ENCODE data around the gene FBN2. TPM values are rescaled to one million over a fixed set of nuclear protein-coding genes. Genes with fewer than 3 reads are reported as not detected.

Gene FBN2
- total RNA-seq, 1 donor from 2014 or later = 86.1 TPM

DNA sequence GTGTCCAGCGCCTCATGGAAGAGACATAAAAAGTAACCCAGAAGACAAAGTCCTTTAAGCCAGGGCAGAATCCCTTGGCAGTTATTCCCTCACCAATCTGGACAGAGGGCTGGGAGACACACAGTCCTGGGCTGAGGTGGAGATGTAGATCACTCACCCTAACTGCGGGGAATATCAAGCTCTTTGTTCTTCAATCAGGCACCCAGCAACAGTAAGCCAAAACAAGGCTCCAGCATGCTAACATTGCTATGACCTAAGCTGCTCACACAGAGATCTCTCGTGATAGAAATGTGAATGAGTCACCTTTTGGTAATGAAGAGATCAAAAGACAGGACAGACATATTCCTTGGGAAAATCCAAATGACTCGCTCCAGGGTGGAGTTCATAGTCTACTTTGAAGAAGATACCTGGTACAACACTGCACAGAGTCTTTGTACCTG, 101.3 kb downstream of the FBN2 start:
- Histone ChIP-seq H3K27ac (ENCODE audit: low read depth, low read length) (no peak overlapping the region), H3K9ac (ENCODE audit: low read depth in 1 of 3, low read length in 3 of 3) (no peak overlapping the region), H3K27me3 (ENCODE audit: control insufficient read depth in 3 of 3, insufficient read depth in 3 of 3, low read length in 3 of 3) (no peaks in the 10 kb centered on the region), H3K4me1 (ENCODE audit: control insufficient read depth in 3 of 3, insufficient read depth in 3 of 3, low read length in 3 of 3) (no peaks in the 10 kb centered on the region), H3K36me3 (ENCODE audit: control insufficient read depth in 3 of 3, insufficient read depth in 3 of 3, low read length in 3 of 3) (no peaks in the 10 kb centered on the region), H3K4me3 (ENCODE audit: low read length in 3 of 3) (no peak overlapping the region), H3K9me3 (ENCODE audit: control insufficient read depth in 3 of 3, low read length in 3 of 3) (no peaks in the 10 kb centered on the region)

DNA sequence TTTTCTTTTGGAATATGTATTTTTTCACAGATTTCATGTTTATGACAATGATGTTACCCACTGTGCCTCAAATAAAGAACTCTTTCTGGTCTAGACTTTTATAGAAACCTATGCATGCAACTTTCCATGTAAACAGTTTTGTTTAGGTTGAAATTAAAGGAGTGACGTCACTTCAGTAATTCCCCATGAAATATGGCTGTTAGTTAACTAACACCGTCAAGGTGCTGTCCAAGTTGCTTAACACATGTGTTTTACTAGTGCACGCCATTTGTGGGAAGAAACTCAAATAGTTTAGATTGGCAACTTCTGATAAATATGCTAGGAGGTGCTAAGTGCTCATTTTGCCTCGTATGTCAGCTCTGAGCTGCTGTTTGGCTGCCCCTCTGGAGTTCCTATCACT, 102.2 kb downstream of the FBN2 start:
- Histone ChIP-seq H3K9ac (ENCODE audit: low read depth in 1 of 3, low read length in 3 of 3) (no peak overlapping the region), H3K27ac (ENCODE audit: low read depth, low read length) (no peak overlapping the region), H3K4me1 (ENCODE audit: control insufficient read depth in 3 of 3, insufficient read depth in 3 of 3, low read length in 3 of 3) (no peaks in the 10 kb centered on the region), H3K9me3 (ENCODE audit: control insufficient read depth in 3 of 3, low read length in 3 of 3) (no peaks in the 10 kb centered on the region), H3K36me3 (ENCODE audit: control insufficient read depth in 3 of 3, insufficient read depth in 3 of 3, low read length in 3 of 3) (no peaks in the 10 kb centered on the region), H3K4me3 (ENCODE audit: low read length in 3 of 3) (no peak overlapping the region), H3K27me3 (ENCODE audit: control insufficient read depth in 3 of 3, insufficient read depth in 3 of 3, low read length in 3 of 3) (no peaks in the 10 kb centered on the region)

GRCh38 chr5:128434993-128435392, 103.1 kb downstream of the FBN2 start:
- Histone ChIP-seq H3K9me3 (ENCODE audit: control insufficient read depth in 3 of 3, low read length in 3 of 3) (no peaks in the 10 kb centered on the region), H3K27ac (ENCODE audit: low read depth, low read length) (no peak overlapping the region), H3K9ac (ENCODE audit: low read depth in 1 of 3, low read length in 3 of 3) (no peak overlapping the region)

GRCh38 chr5:128432913-128433440, 105.1 kb downstream of the FBN2 start:
- H3K9ac ChIP-seq (ENCODE audit: low read depth in 1 of 3, low read length in 3 of 3) = no peak overlapping the region
- no peak overlapping the region for H3K27ac ChIP-seq (ENCODE audit: low read depth, low read length)
- no peaks in the 10 kb centered on the region for H3K36me3 ChIP-seq (ENCODE audit: control insufficient read depth in 3 of 3, insufficient read depth in 3 of 3, low read length in 3 of 3)
- no peaks in the 10 kb centered on the region for H3K27me3 ChIP-seq (ENCODE audit: control insufficient read depth in 3 of 3, insufficient read depth in 3 of 3, low read length in 3 of 3)
- no peaks in the 10 kb centered on the region for H3K4me1 ChIP-seq (ENCODE audit: control insufficient read depth in 3 of 3, insufficient read depth in 3 of 3, low read length in 3 of 3)
- H3K4me3 ChIP-seq (ENCODE audit: low read length in 3 of 3) = no peak overlapping the region
- no peaks in the 10 kb centered on the region for H3K9me3 ChIP-seq (ENCODE audit: control insufficient read depth in 3 of 3, low read length in 3 of 3)

More at GRCh38 chr5:128434993-128435392, 103.1 kb downstream of the FBN2 start:
- H3K27me3 ChIP-seq (ENCODE audit: control insufficient read depth in 3 of 3, insufficient read depth in 3 of 3, low read length in 3 of 3) = no peaks in the 10 kb centered on the region
- no peaks in the 10 kb centered on the region for H3K4me1 ChIP-seq (ENCODE audit: control insufficient read depth in 3 of 3, insufficient read depth in 3 of 3, low read length in 3 of 3)
- no peak overlapping the region for H3K4me3 ChIP-seq (ENCODE audit: low read length in 3 of 3)
- no peaks in the 10 kb centered on the region for H3K36me3 ChIP-seq (ENCODE audit: control insufficient read depth in 3 of 3, insufficient read depth in 3 of 3, low read length in 3 of 3)

- no peaks in the 10 kb centered on the region for H3K4me1 ChIP-seq (ENCODE audit: control insufficient read depth in 3 of 3, insufficient read depth in 3 of 3, low read length in 3 of 3)
- H3K9me3 ChIP-seq (ENCODE audit: control insufficient read depth in 3 of 3, low read length in 3 of 3) = no peaks in the 10 kb centered on the region
- H3K4me3 ChIP-seq (ENCODE audit: low read length in 3 of 3) = no peak overlapping the region
- no peak overlapping the region for H3K9ac ChIP-seq (ENCODE audit: low read depth in 1 of 3, low read length in 3 of 3)
- H3K27me3 ChIP-seq (ENCODE audit: control insufficient read depth in 3 of 3, insufficient read depth in 3 of 3, low read length in 3 of 3) = no peaks in the 10 kb centered on the region
- H3K27ac ChIP-seq (ENCODE audit: low read depth, low read length) = no peak overlapping the region
- H3K36me3 ChIP-seq (ENCODE audit: control insufficient read depth in 3 of 3, insufficient read depth in 3 of 3, low read length in 3 of 3) = no peaks in the 10 kb centered on the region
Observed at GRCh38 chr5:128427921-128428320, 110.1 kb downstream of the FBN2 start.

GRCh38 chr5:128426090-128426534, 111.9 kb downstream of the FBN2 start:
- Histone ChIP-seq H3K36me3 (ENCODE audit: control insufficient read depth in 3 of 3, insufficient read depth in 3 of 3, low read length in 3 of 3) (no peaks in the 10 kb centered on the region), H3K4me1 (ENCODE audit: control insufficient read depth in 3 of 3, insufficient read depth in 3 of 3, low read length in 3 of 3) (no peaks in the 10 kb centered on the region), H3K27me3 (ENCODE audit: control insufficient read depth in 3 of 3, insufficient read depth in 3 of 3, low read length in 3 of 3) (no peaks in the 10 kb centered on the region), H3K4me3 (ENCODE audit: low read length in 3 of 3) (no peak overlapping the region), H3K9me3 (ENCODE audit: control insufficient read depth in 3 of 3, low read length in 3 of 3) (peaks cover 0 to 4% (median 0%) of the 10 kb centered on the region in 3 donors), H3K27ac (ENCODE audit: low read depth, low read length) (no peak overlapping the region), H3K9ac (ENCODE audit: low read depth in 1 of 3, low read length in 3 of 3) (no peak overlapping the region)

- Histone ChIP-seq H3K9ac (ENCODE audit: low read depth in 1 of 3, low read length in 3 of 3) (no peak overlapping the region), H3K27ac (ENCODE audit: low read depth, low read length) (no peak overlapping the region), H3K9me3 (ENCODE audit: control insufficient read depth in 3 of 3, low read length in 3 of 3) (peaks cover 0 to 4% (median 0%) of the 10 kb centered on the region in 3 donors), H3K4me3 (ENCODE audit: low read length in 3 of 3) (no peak overlapping the region), H3K4me1 (ENCODE audit: control insufficient read depth in 3 of 3, insufficient read depth in 3 of 3, low read length in 3 of 3) (no peaks in the 10 kb centered on the region), H3K36me3 (ENCODE audit: control insufficient read depth in 3 of 3, insufficient read depth in 3 of 3, low read length in 3 of 3) (no peaks in the 10 kb centered on the region), H3K27me3 (ENCODE audit: control insufficient read depth in 3 of 3, insufficient read depth in 3 of 3, low read length in 3 of 3) (no peaks in the 10 kb centered on the region)
Observed at GRCh38 chr5:128424646-128425045, 113.4 kb downstream of the FBN2 start.

GRCh38 chr5:128422612-128423011, 115.4 kb downstream of the FBN2 start:
- no peaks in the 10 kb centered on the region for H3K27me3 ChIP-seq (ENCODE audit: control insufficient read depth in 3 of 3, insufficient read depth in 3 of 3, low read length in 3 of 3)
- no peak overlapping the region for H3K9ac ChIP-seq (ENCODE audit: low read depth in 1 of 3, low read length in 3 of 3)
- H3K9me3 ChIP-seq (ENCODE audit: control insufficient read depth in 3 of 3, low read length in 3 of 3) = peaks cover 0 to 4% (median 0%) of the 10 kb centered on the region in 3 donors
- no peaks in the 10 kb centered on the region for H3K36me3 ChIP-seq (ENCODE audit: control insufficient read depth in 3 of 3, insufficient read depth in 3 of 3, low read length in 3 of 3)
- H3K27ac ChIP-seq (ENCODE audit: low read depth, low read length) = no peak overlapping the region
- no peak overlapping the region for H3K4me3 ChIP-seq (ENCODE audit: low read length in 3 of 3)
- no peaks in the 10 kb centered on the region for H3K4me1 ChIP-seq (ENCODE audit: control insufficient read depth in 3 of 3, insufficient read depth in 3 of 3, low read length in 3 of 3)

GRCh38 chr5:128414469-128414868, 123.6 kb downstream of the FBN2 start:
- Histone ChIP-seq H3K36me3 (ENCODE audit: control insufficient read depth in 3 of 3, insufficient read depth in 3 of 3, low read length in 3 of 3) (no peaks in the 10 kb centered on the region), H3K9me3 (ENCODE audit: control insufficient read depth in 3 of 3, low read length in 3 of 3) (no peaks in the 10 kb centered on the region), H3K9ac (ENCODE audit: low read depth in 1 of 3, low read length in 3 of 3) (no peak overlapping the region), H3K4me1 (ENCODE audit: control insufficient read depth in 3 of 3, insufficient read depth in 3 of 3, low read length in 3 of 3) (no peaks in the 10 kb centered on the region), H3K27ac (ENCODE audit: low read depth, low read length) (no peak overlapping the region), H3K27me3 (ENCODE audit: control insufficient read depth in 3 of 3, insufficient read depth in 3 of 3, low read length in 3 of 3) (no peaks in the 10 kb centered on the region), H3K4me3 (ENCODE audit: low read length in 3 of 3) (no peak overlapping the region)

DNA sequence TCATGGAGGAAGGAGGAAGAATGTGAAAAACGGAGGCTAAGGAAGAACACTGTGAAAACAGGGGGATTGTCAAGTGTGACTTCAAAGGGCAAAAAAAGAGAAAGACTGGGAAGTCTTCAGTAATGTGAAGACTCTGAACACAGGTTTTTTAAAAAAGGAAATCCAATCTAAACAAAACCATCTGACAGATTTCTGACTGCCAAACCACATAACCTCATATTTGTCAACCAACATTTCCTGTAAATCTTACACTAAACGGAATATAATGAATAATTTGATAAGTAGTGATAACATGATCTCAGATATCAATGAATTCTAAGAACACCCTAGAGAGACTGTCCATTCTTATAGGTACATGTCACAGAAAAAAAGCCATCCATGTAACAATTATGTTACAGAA, 124.7 kb downstream of the FBN2 start:
- no peak overlapping the region for H3K4me3 ChIP-seq (ENCODE audit: low read length in 3 of 3)

More for the DNA sequence above, 124.7 kb downstream of the FBN2 start:
- no peaks in the 10 kb centered on the region for H3K4me1 ChIP-seq (ENCODE audit: control insufficient read depth in 3 of 3, insufficient read depth in 3 of 3, low read length in 3 of 3)
- no peaks in the 10 kb centered on the region for H3K9me3 ChIP-seq (ENCODE audit: control insufficient read depth in 3 of 3, low read length in 3 of 3)
- no peak overlapping the region for H3K27ac ChIP-seq (ENCODE audit: low read depth, low read length)
- H3K36me3 ChIP-seq (ENCODE audit: control insufficient read depth in 3 of 3, insufficient read depth in 3 of 3, low read length in 3 of 3) = no peaks in the 10 kb centered on the region
- H3K9ac ChIP-seq (ENCODE audit: low read depth in 1 of 3, low read length in 3 of 3) = no peak overlapping the region
- no peaks in the 10 kb centered on the region for H3K27me3 ChIP-seq (ENCODE audit: control insufficient read depth in 3 of 3, insufficient read depth in 3 of 3, low read length in 3 of 3)
